Mesothelial cell of epicardium (in vitro differentiated cells): Measurements from ENCODE around the gene CYP20A1. TPM values are rescaled to one million over a fixed set of nuclear protein-coding genes. Genes with fewer than 3 reads are reported as not detected.
"Not testable (repeated sequence)": the region's sequence is repeated elsewhere in the genome, so short reads cannot be mapped to it uniquely, and the experiment has no call there.

Experiments
- DNase-seq, 2 experiments: peaks; one replicate each; pipeline ENCODE4 v3.0.0; 2021; ENCODE audit warnings: low spot score in 2 of 2; ENCODE audit not compliant: unreplicated experiment in 2 of 2
- H3K27ac Mint-ChIP-seq: 2 replicates; pipeline ENCODE4 v1.8.0; 2021; ENCODE audit warnings: mixed read lengths
- H3K27me3 Mint-ChIP-seq: 2 replicates; pipeline ENCODE4 v1.8.0; 2021; ENCODE audit warnings: low read depth, mixed read lengths
- H3K36me3 Mint-ChIP-seq: 2 replicates; pipeline ENCODE4 v1.8.0; 2021; ENCODE audit warnings: mixed read lengths
- H3K4me1 Mint-ChIP-seq: 2 replicates; pipeline ENCODE4 v1.8.0; 2021; ENCODE audit warnings: mixed read lengths
- H3K4me3 Mint-ChIP-seq: 2 replicates; pipeline ENCODE4 v1.8.0; 2021; ENCODE audit warnings: mild to moderate bottlenecking, moderate library complexity, mixed read lengths
- H3K9me3 Mint-ChIP-seq: 2 replicates; pipeline ENCODE4 v1.8.0; 2021; ENCODE audit warnings: mixed read lengths
- CTCF ChIP-seq: fragments of 200-600 bp; sonication (generic); IDR thresholded peaks from one replicate; pipeline ENCODE4 v1.5.0; 2021; ENCODE audit warnings: antibody characterized with exemption; ENCODE audit not compliant: unreplicated experiment
- total RNA-seq: library from RNA; stranded (reverse); gene quantifications from 3 replicates; pipeline ENCODE4 v1.2.1, GENCODE V29; 2021

The CYP20A1 gene
- total RNA-seq, 1 donor from 2014 or later: 20.0 TPM

GRCh38 chr2:203240491-203240890, 1.7 kb downstream of the CYP20A1 start:
- peak overlapping the region; percentile 95 for H3K4me3 Mint-ChIP-seq
- H3K9me3 Mint-ChIP-seq: no peaks in the 10 kb centered on the region
- TF ChIP-seq CTCF: no peak
- DNase-seq: no peak
- peaks cover 5% of the 10 kb centered on the region for H3K4me1 Mint-ChIP-seq
- H3K36me3 Mint-ChIP-seq: peaks cover 18% of the 10 kb centered on the region
- peak overlapping the region; percentile 47 for H3K27ac Mint-ChIP-seq
- no peaks in the 10 kb centered on the region for H3K27me3 Mint-ChIP-seq

- no peaks in the 10 kb centered on the region for H3K9me3 Mint-ChIP-seq
- DNase-seq: no peak
- no peak overlapping the region for H3K27ac Mint-ChIP-seq
- no peaks in the 10 kb centered on the region for H3K27me3 Mint-ChIP-seq
- no peak for TF ChIP-seq CTCF
- peaks cover 26% of the 10 kb centered on the region for H3K36me3 Mint-ChIP-seq
- peaks cover 5% of the 10 kb centered on the region for H3K4me1 Mint-ChIP-seq
- H3K4me3 Mint-ChIP-seq: no peak overlapping the region
Measured at GRCh38 chr2:203242518-203242917, 3.7 kb downstream of the CYP20A1 start.

GRCh38 chr2:203246646-203247045, 7.8 kb downstream of the CYP20A1 start:
- Mint-ChIP-seq H3K27ac (no peak overlapping the region), H3K9me3 (no peaks in the 10 kb centered on the region), H3K4me1 (no peaks in the 10 kb centered on the region), H3K4me3 (no peak overlapping the region), H3K36me3 (peaks cover 35% of the 10 kb centered on the region), H3K27me3 (no peaks in the 10 kb centered on the region)
- DNase-seq: no peak
- no peak for TF ChIP-seq CTCF

- no peak overlapping the region for H3K27ac Mint-ChIP-seq
- peaks cover 34% of the 10 kb centered on the region for H3K36me3 Mint-ChIP-seq
- no peaks in the 10 kb centered on the region for H3K4me1 Mint-ChIP-seq
- no peak for DNase-seq
- H3K4me3 Mint-ChIP-seq: no peak overlapping the region
- TF ChIP-seq CTCF: no peak
- no peaks in the 10 kb centered on the region for H3K27me3 Mint-ChIP-seq
- H3K9me3 Mint-ChIP-seq: no peaks in the 10 kb centered on the region
Measured at GRCh38 chr2:203252818-203253217, 14.0 kb downstream of the CYP20A1 start.

GRCh38 chr2:203253422-203254095, 14.7 kb downstream of the CYP20A1 start:
- not testable (repeated sequence) for H3K27me3 Mint-ChIP-seq, H3K27ac Mint-ChIP-seq, H3K4me1 Mint-ChIP-seq, H3K4me3 Mint-ChIP-seq, DNase-seq, H3K9me3 Mint-ChIP-seq
- peaks cover 36% of the 10 kb centered on the region for H3K36me3 Mint-ChIP-seq

- DNase-seq: no peak
Measured at GRCh38 chr2:203261326-203262159, 22.7 kb downstream of the CYP20A1 start.

More at GRCh38 chr2:203261326-203262159, 22.7 kb downstream of the CYP20A1 start:
- Mint-ChIP-seq H3K9me3 (no peaks in the 10 kb centered on the region), H3K4me3 (no peak overlapping the region), H3K27ac (no peak overlapping the region), H3K36me3 (peaks cover 29% of the 10 kb centered on the region), H3K4me1 (no peaks in the 10 kb centered on the region), H3K27me3 (no peaks in the 10 kb centered on the region)
- no peak for TF ChIP-seq CTCF
